OCI-LY7 (cell line): ENCODE measurements around the gene TTC28. TPM values are rescaled to one million over a fixed set of nuclear protein-coding genes. Genes with fewer than 3 reads are reported as not detected.

Experiments used
- BruUV-seq: library from RNA; stranded (reverse); fragments of 400-500 nt; replicated peaks from 2 replicates; lab custom pipeline; 2021; lab: Mats Ljungman, UMichigan
- CTCF ChIA-PET: fragments of 300-600 bp; sonication (Branson Sonifier 250); formaldehyde crosslinking; loops from one replicate; lab custom pipeline; 2022; ENCODE audit warnings: antibody characterized with exemption; ENCODE audit not compliant: unreplicated experiment; lab: Charles Lee
- POLR2A ChIA-PET: fragments of 300-600 bp; sonication (Branson Sonifier 250); formaldehyde crosslinking; loops from one replicate; lab custom pipeline; 2022; ENCODE audit warnings: antibody characterized with exemption; lab: Charles Lee
- DNase-seq: peaks from one replicate; pipeline ENCODE4 v3.0.0-alpha.2; 2015; ENCODE audit warnings: low spot score
- H2AFZ ChIP-seq: fragments of 200-600 bp; sonication (generic), shearing (Covaris generic); 2 replicates; pipeline ENCODE4 v1.6.1; 2014; ENCODE audit warnings: mild to moderate bottlenecking, antibody characterized with exemption, low read length, moderate library complexity
- H3K27ac ChIP-seq: fragments of 200-600 bp; sonication (generic); 2 replicates; pipeline ENCODE4 v1.5.1; 2014; ENCODE audit warnings: mixed run types, low read depth, mild to moderate bottlenecking, moderate library complexity, low read length, inconsistent platforms; ENCODE audit not compliant: poor library complexity, severe bottlenecking
- H3K36me3 ChIP-seq: fragments of 200-600 bp; sonication (generic); 2 replicates; pipeline ENCODE4 v1.6.1; 2014; ENCODE audit warnings: mild to moderate bottlenecking, antibody characterized with exemption, low read length, moderate library complexity, mixed read lengths; ENCODE audit not compliant: insufficient read depth
- H3K4me1 ChIP-seq: fragments of 200-600 bp; sonication (generic); 2 replicates; pipeline ENCODE4 v1.5.1; 2014; ENCODE audit warnings: mild to moderate bottlenecking, low read length; ENCODE audit not compliant: insufficient read depth, poor library complexity, severe bottlenecking
- H3K4me2 ChIP-seq: fragments of 200-600 bp; sonication (generic); 2 replicates; pipeline ENCODE4 v1.6.1; 2014; ENCODE audit warnings: mild to moderate bottlenecking, low read length
- H3K4me3 ChIP-seq: fragments of 200-600 bp; sonication (generic); 2 replicates; pipeline ENCODE4 v1.5.1; 2014; ENCODE audit warnings: mild to moderate bottlenecking, low read depth, low read length; ENCODE audit not compliant: poor library complexity, severe bottlenecking
- H3K79me2 ChIP-seq: fragments of 200-600 bp; sonication (generic); 2 replicates; pipeline ENCODE4 v1.6.1; 2016; ENCODE audit warnings: low read depth, mild to moderate bottlenecking, low read length, moderate library complexity, mixed read lengths; ENCODE audit not compliant: insufficient read depth
- H3K9me2 ChIP-seq: fragments of 200-600 bp; sonication (generic); 2 replicates; pipeline ENCODE4 v1.6.1; 2016; ENCODE audit warnings: mild to moderate bottlenecking, low read length, mixed read lengths; ENCODE audit not compliant: insufficient read depth
- H3K9me3 ChIP-seq: fragments of 200-600 bp; sonication (generic); 2 replicates; pipeline ENCODE4 v1.6.1; 2014; ENCODE audit warnings: mild to moderate bottlenecking, mixed run types, low read length, mixed read lengths
- H4K20me1 ChIP-seq: fragments of 200-600 bp; sonication (generic); 2 replicates; pipeline ENCODE4 v1.6.1; 2014; ENCODE audit warnings: mild to moderate bottlenecking, antibody characterized with exemption, low read length, moderate library complexity, mixed read lengths; ENCODE audit not compliant: insufficient read depth
- EZH2phosphoT487 ChIP-seq: fragments of 200-600 bp; sonication (generic); IDR thresholded peaks from 2 replicates; pipeline ENCODE4 v1.6.1; 2018; ENCODE audit warnings: low read depth, borderline replicate concordance, mild to moderate bottlenecking, mixed run types, antibody characterized with exemption, low read length, moderate library complexity, mixed read lengths
- intact Hi-C: fragments of 100-400 bp; cut with micrococcal nuclease; formaldehyde crosslinking; loops from one replicate; pipeline ENCODE4 v1.10.0; 2022; ENCODE audit not compliant: unreplicated experiment
- total RNA-seq, 2 experiments: library from RNA; depleted of rRNA in 1 of 2; stranded (reverse); fragments of >200 nt in 1 of 2; shearing (Covaris generic) in 1 of 2; gene quantifications; 2 replicates each; pipeline ENCODE4 v1.2.3, GENCODE V29; 2014 to 2022
- TF ChIP-seq, protein P1 (sequence below): fragments of 200-600 bp; sonication (generic); conservative IDR thresholded peaks from 2 replicates; pipeline ENCODE4 v1.5.1; 2014; ENCODE audit warnings: mild to moderate bottlenecking, antibody characterized with exemption, low read length, moderate library complexity, mixed read lengths

TTC28 gene
- total RNA-seq, 2 experiments from 2014 or later: under 0.01 to 0.55 TPM

DNA sequence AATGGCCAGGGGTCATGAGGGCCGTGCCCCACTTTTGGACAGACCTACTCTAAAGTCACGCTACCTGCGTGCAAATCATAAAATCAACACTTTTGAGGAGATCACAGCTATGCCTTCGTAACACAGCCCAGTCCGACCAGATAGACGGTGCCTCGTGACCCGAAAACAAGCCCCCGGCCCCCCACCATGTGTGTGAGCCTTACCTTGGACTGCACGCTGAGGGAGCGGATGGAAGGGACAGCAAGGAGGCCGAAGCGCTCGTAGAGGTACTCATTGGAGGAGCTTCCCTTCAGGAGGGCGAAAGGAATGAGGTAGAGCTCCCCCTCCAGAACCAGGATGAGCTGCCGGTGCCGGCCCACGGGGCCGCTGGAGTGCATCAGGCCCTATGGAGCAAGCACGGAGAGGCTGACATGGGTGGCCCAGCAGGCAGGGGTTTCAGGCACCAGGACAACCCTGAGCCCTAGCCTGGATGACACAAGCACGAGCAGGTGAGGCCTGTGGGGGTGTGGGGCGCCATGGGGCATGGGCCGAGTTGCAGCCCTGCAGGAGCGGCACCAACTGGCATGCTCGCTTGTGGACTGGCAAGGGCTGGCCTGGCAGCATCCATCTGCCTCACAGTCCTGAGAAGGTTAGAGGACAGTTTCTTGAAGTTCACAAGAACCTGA is 678.3 kb downstream of the TTC28 start:
- CTCF ChIA-PET: interaction anchor here (2.9 kb wide), 1 partner anchor 114 kb away, joined by 8 read pairs; no protein-coding TSS in a partner anchor
- intact Hi-C loops: loop anchor here (10.0 kb wide), 1 partner anchor 1327 kb away; no protein-coding TSS in a partner anchor
- POLR2A ChIA-PET: interaction anchor here (0.6 to 1.2 kb wide), 2 partner anchors 10 to 701 kb away, joined by 3 to 7 read pairs; no protein-coding TSS in a partner anchor

DNA sequence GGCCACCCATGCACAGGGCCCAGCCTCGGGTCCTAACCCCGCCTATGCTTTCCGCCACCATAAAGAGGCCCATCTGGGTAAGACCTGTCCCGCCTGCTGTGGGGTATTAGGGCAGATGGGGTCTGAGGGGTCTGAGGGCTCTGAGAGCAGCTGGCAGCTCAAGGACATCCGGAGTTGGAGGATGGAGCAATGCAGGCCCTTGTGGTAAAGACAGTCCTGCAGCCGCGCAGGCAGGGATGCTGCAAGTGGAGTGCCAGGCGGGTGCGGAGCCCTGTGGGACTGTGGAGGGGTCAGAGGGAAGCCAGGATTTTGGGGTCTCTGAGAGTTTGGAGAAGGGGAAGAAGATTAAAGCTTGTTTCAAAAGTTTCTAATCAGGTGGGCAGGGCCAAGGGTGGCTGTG is 679.3 kb downstream of the TTC28 start:
- TF ChIP-seq, protein P1, sequence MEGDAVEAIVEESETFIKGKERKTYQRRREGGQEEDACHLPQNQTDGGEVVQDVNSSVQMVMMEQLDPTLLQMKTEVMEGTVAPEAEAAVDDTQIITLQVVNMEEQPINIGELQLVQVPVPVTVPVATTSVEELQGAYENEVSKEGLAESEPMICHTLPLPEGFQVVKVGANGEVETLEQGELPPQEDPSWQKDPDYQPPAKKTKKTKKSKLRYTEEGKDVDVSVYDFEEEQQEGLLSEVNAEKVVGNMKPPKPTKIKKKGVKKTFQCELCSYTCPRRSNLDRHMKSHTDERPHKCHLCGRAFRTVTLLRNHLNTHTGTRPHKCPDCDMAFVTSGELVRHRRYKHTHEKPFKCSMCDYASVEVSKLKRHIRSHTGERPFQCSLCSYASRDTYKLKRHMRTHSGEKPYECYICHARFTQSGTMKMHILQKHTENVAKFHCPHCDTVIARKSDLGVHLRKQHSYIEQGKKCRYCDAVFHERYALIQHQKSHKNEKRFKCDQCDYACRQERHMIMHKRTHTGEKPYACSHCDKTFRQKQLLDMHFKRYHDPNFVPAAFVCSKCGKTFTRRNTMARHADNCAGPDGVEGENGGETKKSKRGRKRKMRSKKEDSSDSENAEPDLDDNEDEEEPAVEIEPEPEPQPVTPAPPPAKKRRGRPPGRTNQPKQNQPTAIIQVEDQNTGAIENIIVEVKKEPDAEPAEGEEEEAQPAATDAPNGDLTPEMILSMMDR: no peak
- TF ChIP-seq EZH2phosphoT487: no peak
- Histone ChIP-seq H3K79me2 (no peaks in the 10 kb centered on the region), H3K4me3 (no peak overlapping the region), H3K9me3 (no peaks in the 10 kb centered on the region), H2AFZ (no peak overlapping the region), H3K27ac (no peak overlapping the region), H3K4me1 (peaks cover 33% of the 10 kb centered on the region), H3K36me3 (no peaks in the 10 kb centered on the region), H4K20me1 (no peaks in the 10 kb centered on the region), H3K9me2 (no peaks in the 10 kb centered on the region), H3K4me2 (no peak overlapping the region)
- ChIA-PET POLR2A (interaction anchor here (0.6 to 1.2 kb wide), 3 partner anchors 9 to 702 kb away, joined by 3 to 7 read pairs (median 4); no protein-coding TSS in a partner anchor), CTCF (no interaction called here)
- no peak for DNase-seq
- intact Hi-C loops: loop anchor here (10.0 kb wide), 1 partner anchor 1326 kb away; no protein-coding TSS in a partner anchor
- BruUV-seq: no TSS peak

More for the DNA sequence above, 678.3 kb downstream of the TTC28 start:
- Histone ChIP-seq H4K20me1 (no peaks in the 10 kb centered on the region), H3K9me3 (no peaks in the 10 kb centered on the region), H3K27ac (no peak overlapping the region), H3K4me2 (no peak overlapping the region), H3K4me3 (no peak overlapping the region), H3K36me3 (no peaks in the 10 kb centered on the region), H2AFZ (no peak overlapping the region), H3K9me2 (no peaks in the 10 kb centered on the region), H3K79me2 (no peaks in the 10 kb centered on the region), H3K4me1 (peaks cover 31% of the 10 kb centered on the region)
- DNase-seq: no peak
- BruUV-seq: no TSS peak
- TF ChIP-seq, protein P1: no peak
- no peak for TF ChIP-seq EZH2phosphoT487

DNA sequence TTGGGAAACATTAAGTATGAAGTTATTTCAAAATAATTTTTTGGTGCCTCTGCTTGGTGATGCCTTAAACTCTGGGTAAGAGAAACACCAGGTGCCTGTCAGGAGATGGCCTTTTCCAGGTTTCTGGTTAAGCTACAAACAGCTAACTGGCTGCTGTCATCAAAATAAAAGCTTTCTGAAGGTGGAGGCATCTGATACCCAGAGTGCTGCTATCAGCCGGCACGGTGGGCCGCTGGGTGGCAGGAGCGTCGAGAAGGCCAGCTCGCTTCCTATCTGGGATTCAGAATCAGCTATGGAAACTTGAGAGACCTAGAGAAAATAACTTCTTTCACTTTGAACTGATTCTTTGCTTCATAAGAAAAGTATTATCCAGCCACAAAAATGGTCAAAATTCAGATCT is 679.8 kb downstream of the TTC28 start:
- Histone ChIP-seq H3K9me3 (no peaks in the 10 kb centered on the region), H3K36me3 (no peaks in the 10 kb centered on the region), H2AFZ (no peak overlapping the region), H3K79me2 (no peaks in the 10 kb centered on the region), H3K4me1 (peaks cover 33% of the 10 kb centered on the region), H3K4me3 (no peak overlapping the region), H3K27ac (no peak overlapping the region), H4K20me1 (no peaks in the 10 kb centered on the region), H3K9me2 (no peaks in the 10 kb centered on the region), H3K4me2 (no peak overlapping the region)
- TF ChIP-seq, protein P1: no peak
- no peak for TF ChIP-seq EZH2phosphoT487
- CTCF ChIA-PET: no interaction called here
- intact Hi-C loops: loop anchor here (10.0 kb wide), 1 partner anchor 1325 kb away; no protein-coding TSS in a partner anchor
- DNase-seq: no peak
- POLR2A ChIA-PET: interaction anchor here (0.8 kb wide), 1 partner anchor 16 kb away, joined by 4 read pairs; no protein-coding TSS in a partner anchor
- BruUV-seq: no TSS peak
